CD4-positive, CD25-positive, alpha-beta regulatory T cell (primary cell): ENCODE results near the gene GAB3. TPM values are rescaled to one million over a fixed set of nuclear protein-coding genes. Genes with fewer than 3 reads are reported as not detected.
"Not testable (repeated sequence)": the region's sequence is repeated elsewhere in the genome, so short reads cannot be mapped to it uniquely, and the experiment has no call there.

Experiments
- ATAC-seq, 2 donors: fragments of 150-1000 bp; cut with Tn5 transposase; one replicate each; pipeline ENCODE4 v1.10.0; 2021; ENCODE audit warnings: low read depth in 2 of 2, moderate number of reproducible peaks in 2 of 2, moderate library complexity in 1 of 2
- DNase-seq, 3 donors: peaks; one replicate each; pipeline versions ENCODE4 v3.0.0 to v3.0.0-alpha.2; 2012 to 2022; ENCODE audit warnings: mixed read lengths in 1 of 3
- H3K27ac ChIP-seq: one replicate; pipeline ENCODE4 v1.7.0; 2013; ENCODE audit warnings: mild to moderate bottlenecking, low read length; ENCODE audit not compliant: insufficient read depth, poor library complexity, severe bottlenecking
- H3K27me3 ChIP-seq: one replicate; pipeline ENCODE4 v1.7.0; 2013; ENCODE audit warnings: low read length; ENCODE audit not compliant: control insufficient read depth, insufficient read depth
- H3K36me3 ChIP-seq: one replicate; pipeline ENCODE4 v1.7.0; 2013; ENCODE audit warnings: mild to moderate bottlenecking, low read length, moderate library complexity; ENCODE audit not compliant: control insufficient read depth, insufficient read depth
- H3K4me1 ChIP-seq: 2 replicates; pipeline ENCODE4 v1.7.0; 2013; ENCODE audit warnings: mild to moderate bottlenecking, low read length; ENCODE audit not compliant: insufficient read depth, control insufficient read depth, poor library complexity, severe bottlenecking
- H3K4me3 ChIP-seq: one replicate; pipeline ENCODE4 v1.7.0; 2013; ENCODE audit warnings: low read depth, mild to moderate bottlenecking, low read length, moderate library complexity
- H3K9me3 ChIP-seq, 2 experiments: 1 replicate in 1 of 2; 2 replicates in 1 of 2; pipeline ENCODE4 v1.7.0; 2013; ENCODE audit warnings: low read length in 2 of 2, mild to moderate bottlenecking in 1 of 2, moderate library complexity in 1 of 2; ENCODE audit not compliant: control insufficient read depth in 2 of 2
- H3K27ac Mint-ChIP-seq, 3 donors: one replicate each; pipeline ENCODE4 v1.8.0; 2020 to 2022; ENCODE audit warnings: mild to moderate bottlenecking in 3 of 3, mixed read lengths in 3 of 3, moderate library complexity in 2 of 3
- H3K27me3 Mint-ChIP-seq: one replicate; pipeline ENCODE4 v1.8.0; 2022; ENCODE audit warnings: mild to moderate bottlenecking, mixed read lengths
- H3K36me3 Mint-ChIP-seq: one replicate; pipeline ENCODE4 v1.8.0; 2020; ENCODE audit warnings: mixed read lengths
- H3K4me1 Mint-ChIP-seq, 4 donors: one replicate each; pipeline ENCODE4 v1.8.0; 2020 to 2022; ENCODE audit warnings: mixed read lengths in 4 of 4, mild to moderate bottlenecking in 1 of 4
- H3K4me3 Mint-ChIP-seq, 4 donors: one replicate each; pipeline ENCODE4 v1.8.0; 2020 to 2022; ENCODE audit warnings: mild to moderate bottlenecking in 4 of 4, mixed read lengths in 4 of 4, moderate library complexity in 3 of 4
- H3K9me3 Mint-ChIP-seq, 7 donors: one replicate each; pipeline ENCODE4 v1.8.0; 2020 to 2022; ENCODE audit warnings: mixed read lengths in 7 of 7, mild to moderate bottlenecking in 3 of 7, moderate library complexity in 2 of 7
- polyA plus RNA-seq, 4 donors: library from polyadenylated mRNA; unstranded; fragments of 300-500 nt; fragmentation: Illumina TruSeq; gene quantifications; one replicate each; pipeline ENCODE4 v1.2.3, GENCODE V29; 2021
- total RNA-seq: library from RNA; stranded (reverse); gene quantifications from one replicate; pipeline ENCODE4 v1.2.3, GENCODE V29; 2022

The GAB3 gene
- total and polyA plus RNA-seq, 5 donors from 2014 or later, result 0.07 to 6.0 (median 0.82) TPM

DNA sequence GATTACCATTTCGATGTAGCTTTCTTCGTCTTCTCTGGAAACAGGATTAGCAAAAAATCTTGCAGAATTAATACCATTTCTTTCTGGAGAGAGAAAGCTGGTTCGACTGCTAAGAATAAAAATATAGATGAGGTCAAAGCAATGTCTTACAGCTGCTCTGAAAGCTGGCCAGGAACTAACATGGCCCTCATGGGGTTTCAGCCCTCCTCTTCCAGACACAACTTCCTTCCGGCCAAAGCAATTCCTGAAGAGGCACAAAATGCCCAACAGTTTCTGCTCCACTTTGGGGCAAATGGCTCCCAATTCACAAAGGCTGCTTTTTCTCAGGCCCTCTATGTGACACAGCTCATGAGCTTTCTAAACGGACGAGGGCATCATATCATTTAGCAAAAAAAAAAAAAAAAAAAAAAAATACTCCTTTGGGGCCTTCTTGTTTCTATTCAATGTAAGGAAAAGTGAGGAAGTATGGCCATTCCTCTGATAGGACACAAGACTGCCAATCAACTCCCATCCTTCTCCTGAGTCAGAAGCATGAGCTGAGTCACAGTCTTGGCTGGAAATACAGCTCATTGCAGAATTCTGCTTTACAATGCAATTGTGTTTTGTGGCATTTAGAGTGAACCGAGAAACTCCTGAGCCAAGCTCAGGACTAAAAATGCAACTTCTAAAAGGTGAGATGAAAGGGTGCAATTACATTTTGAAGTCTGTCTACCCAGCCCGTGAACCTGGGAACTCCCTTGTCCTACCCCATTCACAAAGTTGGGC is 54.8 kb downstream of the GAB3 start:
- Histone ChIP-seq H3K9me3 (no peaks in the 10 kb centered on the region), H3K36me3 (no peaks in the 10 kb centered on the region), H3K4me1 (no peaks in the 10 kb centered on the region), H3K27me3 (no peaks in the 10 kb centered on the region), H3K4me3 (no peak overlapping the region), H3K27ac (no peak overlapping the region)
- no peak for DNase-seq
- ATAC-seq, result no peak
- Mint-ChIP-seq H3K9me3 (no peaks in the 10 kb centered on the region), H3K27ac (no peak overlapping the region), H3K4me1 (peaks cover 0 to 7% (median 3%) of the 10 kb centered on the region in 4 donors), H3K27me3 (no peaks in the 10 kb centered on the region), H3K36me3 (peaks cover 10% of the 10 kb centered on the region), H3K4me3 (no peak overlapping the region)

DNA sequence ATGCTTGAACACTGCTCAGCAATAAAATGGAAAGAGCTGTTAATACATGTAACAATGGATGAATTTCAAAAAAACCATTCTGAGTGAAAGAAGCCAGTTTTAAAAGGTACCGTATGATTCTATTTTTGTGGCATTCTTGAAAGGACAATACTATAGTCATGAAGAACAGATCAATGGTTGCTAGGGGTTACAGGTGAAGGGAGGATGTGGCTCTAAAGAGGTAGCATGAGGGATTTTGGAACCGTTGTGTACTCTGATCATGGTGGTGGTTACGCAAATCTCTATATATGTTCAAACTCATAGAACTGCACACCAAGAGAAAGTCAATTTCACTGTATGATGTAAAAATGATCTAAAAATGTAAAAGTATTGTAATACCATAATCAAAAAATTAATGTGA is 57.5 kb downstream of the GAB3 start:
- Mint-ChIP-seq H3K36me3 (peaks cover 4% of the 10 kb centered on the region), H3K27me3 (no peaks in the 10 kb centered on the region), H3K27ac (no peak overlapping the region), H3K9me3 (no peaks in the 10 kb centered on the region), H3K4me1 (peaks cover 0 to 7% (median 3%) of the 10 kb centered on the region in 4 donors), H3K4me3 (no peak overlapping the region)
- ATAC-seq (no peak), DNase-seq (peak in 1 of 3 donors; percentile 12)
- Histone ChIP-seq H3K27me3 (no peaks in the 10 kb centered on the region), H3K4me3 (no peak overlapping the region), H3K9me3 (no peaks in the 10 kb centered on the region), H3K27ac (no peak overlapping the region), H3K36me3 (no peaks in the 10 kb centered on the region), H3K4me1 (no peaks in the 10 kb centered on the region)

- DNase-seq, H3K4me3 Mint-ChIP-seq: not testable (repeated sequence)
These were observed 60.4 kb downstream of the GAB3 start for GRCh38 chrX:154690438-154690837.

DNA sequence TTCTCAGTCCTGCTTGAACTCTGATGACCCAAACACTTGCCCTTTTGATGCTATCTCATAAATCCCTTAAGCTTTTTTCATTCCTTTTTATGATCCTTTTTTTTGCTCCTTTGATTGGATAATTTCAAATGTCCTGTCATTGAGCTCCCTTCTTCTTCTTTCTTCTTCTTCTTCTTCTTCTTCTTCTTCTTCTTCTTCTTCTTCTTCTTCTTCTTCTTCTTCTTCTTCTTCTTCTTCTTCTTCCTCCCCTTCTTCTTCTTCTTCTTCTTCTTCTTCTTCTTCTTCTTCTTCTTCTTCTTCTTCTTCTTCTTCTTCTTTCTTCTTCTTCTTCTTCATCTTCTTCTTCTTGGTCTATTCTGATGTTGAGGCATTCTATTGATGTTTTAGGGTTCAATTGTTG is 78.8 kb downstream of the GAB3 start:
- H3K4me3 Mint-ChIP-seq, H3K36me3 Mint-ChIP-seq, H3K4me3 ChIP-seq, H3K27ac ChIP-seq, H3K27ac Mint-ChIP-seq, H3K4me1 ChIP-seq, ATAC-seq, H3K9me3 ChIP-seq, DNase-seq, H3K4me1 Mint-ChIP-seq, H3K27me3 ChIP-seq, H3K36me3 ChIP-seq: not testable (repeated sequence)
- Mint-ChIP-seq H3K9me3 (peaks cover 1 to 20% (median 11%) of the 10 kb centered on the region in 7 donors), H3K27me3 (peaks cover 17% of the 10 kb centered on the region)

More at GRCh38 chrX:154690438-154690837, 60.4 kb downstream of the GAB3 start:
- not testable (repeated sequence) for ATAC-seq, H3K4me1 ChIP-seq, H3K36me3 ChIP-seq, H3K27ac Mint-ChIP-seq, H3K36me3 Mint-ChIP-seq, H3K4me3 ChIP-seq, H3K9me3 Mint-ChIP-seq, H3K4me1 Mint-ChIP-seq, H3K9me3 ChIP-seq, H3K27me3 Mint-ChIP-seq, H3K27me3 ChIP-seq, H3K27ac ChIP-seq

DNA sequence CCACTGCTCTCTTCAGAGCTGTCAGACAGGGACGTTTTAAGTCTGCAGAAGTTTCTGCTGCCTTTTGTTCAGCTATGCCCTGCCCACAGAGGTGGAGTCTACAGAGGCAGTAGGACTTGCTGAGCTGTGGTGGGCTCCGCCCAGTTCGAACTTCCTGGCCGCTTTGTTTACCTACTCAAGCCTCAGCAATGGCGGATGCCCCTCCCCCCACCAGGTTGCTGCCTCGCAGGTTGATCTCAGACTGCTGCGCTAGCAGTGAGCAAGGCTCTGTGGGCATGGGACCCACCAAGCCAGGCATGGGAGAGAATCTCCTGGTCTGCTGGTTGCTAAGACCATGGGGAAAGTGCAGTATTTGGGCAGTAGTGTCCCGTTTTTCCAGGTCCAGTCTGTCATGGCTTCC is 80.0 kb downstream of the GAB3 start:
- H3K27me3 ChIP-seq, H3K36me3 Mint-ChIP-seq, H3K4me1 ChIP-seq, H3K27ac ChIP-seq, H3K9me3 ChIP-seq, H3K36me3 ChIP-seq, H3K4me1 Mint-ChIP-seq, H3K4me3 Mint-ChIP-seq, H3K4me3 ChIP-seq, H3K27ac Mint-ChIP-seq, ATAC-seq: not testable (repeated sequence)
- H3K27me3 Mint-ChIP-seq, result peaks cover 21% of the 10 kb centered on the region
- DNase-seq, result peak in 1 of 3 donors; percentile 42
- H3K9me3 Mint-ChIP-seq, result peaks cover 1 to 23% (median 11%) of the 10 kb centered on the region in 7 donors

GRCh38 chrX:154661899-154662298 is 89.0 kb downstream of the GAB3 start:
- Histone ChIP-seq H3K9me3 (no peaks in the 10 kb centered on the region), H3K4me1 (no peaks in the 10 kb centered on the region), H3K36me3 (no peaks in the 10 kb centered on the region), H3K27me3 (no peaks in the 10 kb centered on the region), H3K4me3 (no peak overlapping the region), H3K27ac (no peak overlapping the region)
- no peak for DNase-seq
- H3K27me3 Mint-ChIP-seq, result peaks cover 7% of the 10 kb centered on the region
- no peaks in the 10 kb centered on the region for H3K36me3 Mint-ChIP-seq
- ATAC-seq, result no peak
- H3K4me1 Mint-ChIP-seq, result no peaks in the 10 kb centered on the region
- no peak overlapping the region for H3K4me3 Mint-ChIP-seq
- H3K27ac Mint-ChIP-seq, result no peak overlapping the region
- H3K9me3 Mint-ChIP-seq, result peaks cover 0 to 6% (median 2%) of the 10 kb centered on the region in 7 donors

DNA sequence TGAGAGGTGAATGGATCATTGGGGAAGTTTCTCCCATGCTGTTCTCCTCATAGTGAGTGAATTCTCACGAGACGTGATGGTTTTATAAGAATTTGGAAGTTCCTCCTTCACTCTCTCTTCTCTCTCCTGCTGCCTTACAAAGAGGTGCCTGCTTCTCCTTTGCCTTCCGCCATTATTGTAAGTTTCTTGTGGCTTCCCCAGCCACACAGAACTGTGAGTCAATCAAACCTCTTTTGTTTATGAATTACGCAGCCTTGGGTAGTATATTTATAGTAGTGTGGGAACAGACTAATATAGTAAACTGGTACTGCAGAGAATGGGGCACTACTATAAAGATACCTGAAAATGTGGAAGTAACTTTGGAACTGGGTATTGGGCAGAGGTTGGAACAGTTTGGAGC is 89.7 kb downstream of the GAB3 start:
- no peaks in the 10 kb centered on the region for H3K27me3 ChIP-seq
- H3K4me3 Mint-ChIP-seq, result no peak overlapping the region
- no peak overlapping the region for H3K27ac ChIP-seq
- no peak overlapping the region for H3K4me3 ChIP-seq
- H3K4me1 ChIP-seq, result no peaks in the 10 kb centered on the region
- no peaks in the 10 kb centered on the region for H3K9me3 ChIP-seq
- H3K4me1 Mint-ChIP-seq, result no peaks in the 10 kb centered on the region
- no peaks in the 10 kb centered on the region for H3K36me3 ChIP-seq
- peaks cover 0 to 4% (median 2%) of the 10 kb centered on the region in 7 donors for H3K9me3 Mint-ChIP-seq
- no peak overlapping the region for H3K27ac Mint-ChIP-seq
- peaks cover 4% of the 10 kb centered on the region for H3K27me3 Mint-ChIP-seq
- no peak for DNase-seq
- H3K36me3 Mint-ChIP-seq, result no peaks in the 10 kb centered on the region
- no peak for ATAC-seq

GRCh38 chrX:154660541-154660940 is 90.3 kb downstream of the GAB3 start:
- Mint-ChIP-seq H3K9me3 (peaks cover 0 to 4% (median 2%) of the 10 kb centered on the region in 7 donors), H3K27ac (no peak overlapping the region), H3K36me3 (no peaks in the 10 kb centered on the region), H3K4me1 (no peaks in the 10 kb centered on the region), H3K4me3 (no peak overlapping the region), H3K27me3 (peaks cover 4% of the 10 kb centered on the region)
- no peak overlapping the region for H3K4me3 ChIP-seq
- H3K9me3 ChIP-seq, result no peaks in the 10 kb centered on the region
- no peaks in the 10 kb centered on the region for H3K27me3 ChIP-seq
- no peaks in the 10 kb centered on the region for H3K4me1 ChIP-seq
- ATAC-seq, result no peak
- H3K36me3 ChIP-seq, result no peaks in the 10 kb centered on the region
- DNase-seq, result no peak
- H3K27ac ChIP-seq, result no peak overlapping the region
